Neural crest cell (in vitro differentiated cells): ENCODE data around the gene TCF19. TPM values are rescaled to one million over a fixed set of nuclear protein-coding genes. Genes with fewer than 3 reads are reported as not detected.

Source experiments
- DNase-seq: peaks from one replicate; pipeline ENCODE4 v3.0.0; 2021; ENCODE audit warnings: low read depth, mixed read lengths, low spot score
- H3K27ac Mint-ChIP-seq: one replicate; pipeline ENCODE4 v1.8.0; 2021; ENCODE audit warnings: mild to moderate bottlenecking, mixed read lengths; ENCODE audit not compliant: unreplicated experiment
- H3K27me3 Mint-ChIP-seq: 2 replicates; pipeline ENCODE4 v1.8.0; 2021; ENCODE audit warnings: low read depth, mild to moderate bottlenecking, mixed read lengths
- H3K36me3 Mint-ChIP-seq: 2 replicates; pipeline ENCODE4 v1.8.0; 2021; ENCODE audit warnings: low read depth, mild to moderate bottlenecking, mixed read lengths
- H3K4me1 Mint-ChIP-seq: 2 replicates; pipeline ENCODE4 v1.8.0; 2021; ENCODE audit warnings: mixed read lengths
- H3K4me3 Mint-ChIP-seq: one replicate; pipeline ENCODE4 v1.8.0; 2021; ENCODE audit warnings: mild to moderate bottlenecking, mixed read lengths
- H3K9me3 Mint-ChIP-seq: 2 replicates; pipeline ENCODE4 v1.8.0; 2021; ENCODE audit warnings: mixed read lengths
- CTCF ChIP-seq: fragments of 200-600 bp; sonication (generic); conservative IDR thresholded peaks from 2 replicates; pipeline ENCODE4 v1.5.0; 2021; ENCODE audit warnings: antibody characterized with exemption, mild to moderate bottlenecking
- total RNA-seq: library from RNA; stranded (reverse); gene quantifications from 2 replicates; pipeline ENCODE4 v1.2.1, GENCODE V29; 2021

The TCF19 gene
- total RNA-seq, 1 donor from 2014 or later: 21.7 TPM

- DNase-seq: no peak
- no peak overlapping the region for H3K4me3 Mint-ChIP-seq
- H3K4me1 Mint-ChIP-seq: peaks cover 14% of the 10 kb centered on the region
- no peak for TF ChIP-seq CTCF
- H3K27me3 Mint-ChIP-seq: peaks cover 17% of the 10 kb centered on the region
- no peaks in the 10 kb centered on the region for H3K9me3 Mint-ChIP-seq
- H3K27ac Mint-ChIP-seq: no peak overlapping the region
- H3K36me3 Mint-ChIP-seq: no peaks in the 10 kb centered on the region
Measured at GRCh38 chr6:31125586-31126363, 32.6 kb upstream of the TCF19 start.

GRCh38 chr6:31126396-31127175 lies 31.8 kb upstream of the TCF19 start:
- Mint-ChIP-seq H3K9me3 (no peaks in the 10 kb centered on the region), H3K36me3 (no peaks in the 10 kb centered on the region), H3K4me1 (peaks cover 14% of the 10 kb centered on the region), H3K27ac (no peak overlapping the region), H3K4me3 (no peak overlapping the region), H3K27me3 (peaks cover 17% of the 10 kb centered on the region)
- no peak for TF ChIP-seq CTCF
- no peak for DNase-seq

GRCh38 chr6:31128093-31128676 lies 30.2 kb upstream of the TCF19 start:
- Mint-ChIP-seq H3K36me3 (no peaks in the 10 kb centered on the region), H3K4me1 (peaks cover 14% of the 10 kb centered on the region), H3K9me3 (no peaks in the 10 kb centered on the region), H3K4me3 (no peak overlapping the region), H3K27ac (no peak overlapping the region), H3K27me3 (peaks cover 17% of the 10 kb centered on the region)
- peak; percentile 70 for DNase-seq
- TF ChIP-seq CTCF: peak; percentile 86

GRCh38 chr6:31129130-31129529 lies 29.3 kb upstream of the TCF19 start:
- no peak for DNase-seq
- no peaks in the 10 kb centered on the region for H3K9me3 Mint-ChIP-seq
- TF ChIP-seq CTCF: no peak
- peaks cover 17% of the 10 kb centered on the region for H3K27me3 Mint-ChIP-seq
- H3K36me3 Mint-ChIP-seq: no peaks in the 10 kb centered on the region
- no peak overlapping the region for H3K27ac Mint-ChIP-seq
- no peak overlapping the region for H3K4me3 Mint-ChIP-seq
- H3K4me1 Mint-ChIP-seq: peaks cover 14% of the 10 kb centered on the region

GRCh38 chr6:31130751-31131150 lies 27.6 kb upstream of the TCF19 start:
- Mint-ChIP-seq H3K4me3 (no peak overlapping the region), H3K9me3 (no peaks in the 10 kb centered on the region), H3K27ac (no peak overlapping the region), H3K27me3 (peaks cover 17% of the 10 kb centered on the region), H3K36me3 (no peaks in the 10 kb centered on the region), H3K4me1 (peaks cover 5% of the 10 kb centered on the region)
- DNase-seq: no peak
- no peak for TF ChIP-seq CTCF
